Smooth muscle cell (in vitro differentiated cells): Measurements from ENCODE around the gene SATB2. TPM values are rescaled to one million over a fixed set of nuclear protein-coding genes. Genes with fewer than 3 reads are reported as not detected.
A peak's percentile ranks its signal among the peaks of the same experiment; 100 is the strongest.

Source experiments
- DNase-seq: peaks from one replicate; lab custom pipeline; 2025; ENCODE audit not compliant: unreplicated experiment; lab: John Stamatoyannopoulos, UW
- H2AFZ ChIP-seq: fragments of 200-600 bp; sonication (generic); 2 replicates; pipeline ENCODE4 v1.6.0; 2016; ENCODE audit warnings: antibody characterized with exemption, low read depth, mild to moderate bottlenecking
- H3F3A ChIP-seq: fragments of 200-600 bp; sonication (generic); 2 replicates; pipeline ENCODE4 v1.6.0; 2017; ENCODE audit warnings: antibody characterized with exemption, low read depth
- H3K27ac ChIP-seq: fragments of 200-600 bp; sonication (generic); 2 replicates; pipeline ENCODE4 v1.5.1; 2016; ENCODE audit warnings: low read depth, mild to moderate bottlenecking
- H3K27me3 ChIP-seq: fragments of 200-600 bp; sonication (generic); 2 replicates; pipeline ENCODE4 v1.6.1; 2016; ENCODE audit warnings: low read depth, mild to moderate bottlenecking
- H3K36me3 ChIP-seq: fragments of 200-600 bp; sonication (generic); 2 replicates; pipeline ENCODE4 v1.5.1; 2016; ENCODE audit warnings: low read depth
- H3K4me1 ChIP-seq: fragments of 200-600 bp; sonication (generic); 2 replicates; pipeline ENCODE4 v1.5.1; 2016; ENCODE audit warnings: low read depth
- H3K4me2 ChIP-seq: fragments of 200-600 bp; sonication (generic); 2 replicates; pipeline ENCODE4 v1.6.0; 2016; ENCODE audit warnings: mild to moderate bottlenecking
- H3K4me3 ChIP-seq: fragments of 200-600 bp; sonication (generic); 2 replicates; pipeline ENCODE4 v1.5.1; 2016; ENCODE audit warnings: mild to moderate bottlenecking
- H3K79me2 ChIP-seq: fragments of 200-600 bp; sonication (generic); 2 replicates; pipeline ENCODE4 v1.6.0; 2016; ENCODE audit warnings: low read depth, mild to moderate bottlenecking
- H3K9ac ChIP-seq: fragments of 200-600 bp; sonication (generic); 2 replicates; pipeline ENCODE4 v1.6.0; 2016; ENCODE audit warnings: low read depth
- H3K9me3 ChIP-seq: fragments of 200-600 bp; sonication (generic); replicated peaks from 2 replicates; pipeline ENCODE4 v1.5.1; 2016; ENCODE audit warnings: low read depth
- H4K20me1 ChIP-seq: fragments of 200-600 bp; sonication (generic); 2 replicates; pipeline ENCODE4 v1.6.0; 2016; ENCODE audit warnings: low read depth
- WGBS: methylation state at CpG from one replicate; pipeline ENCODE4 v1.1.7; 2016; ENCODE audit warnings: low lambda C conversion rate; 5-methylcytosine and 5-hydroxymethylcytosine counted together
- polyA plus RNA-seq: library from polyadenylated mRNA; unstranded; fragments of >200 nt; fragmentation: Nextera tagmentation; extraction: Ambion mirVana; gene quantifications from 2 replicates; pipeline ENCODE4 v1.2.1, GENCODE V29; 2016
- total RNA-seq: library from RNA; depleted of rRNA; stranded (reverse); fragments of >200 nt; gene quantifications from 2 replicates; pipeline ENCODE4 v1.2.3, GENCODE V29; 2014
- TF ChIP-seq, protein P1 (sequence below): fragments of 200-600 bp; sonication (generic); IDR thresholded peaks from 2 replicates; pipeline ENCODE4 v1.5.1; 2017; ENCODE audit warnings: borderline replicate concordance, mild to moderate bottlenecking, antibody characterized with exemption; ENCODE audit not compliant: insufficient read depth, poor library complexity, severe bottlenecking

Gene SATB2
- total and polyA plus RNA-seq, 2 experiments from 2014 or later = 0.73 to 12.5 TPM

DNA sequence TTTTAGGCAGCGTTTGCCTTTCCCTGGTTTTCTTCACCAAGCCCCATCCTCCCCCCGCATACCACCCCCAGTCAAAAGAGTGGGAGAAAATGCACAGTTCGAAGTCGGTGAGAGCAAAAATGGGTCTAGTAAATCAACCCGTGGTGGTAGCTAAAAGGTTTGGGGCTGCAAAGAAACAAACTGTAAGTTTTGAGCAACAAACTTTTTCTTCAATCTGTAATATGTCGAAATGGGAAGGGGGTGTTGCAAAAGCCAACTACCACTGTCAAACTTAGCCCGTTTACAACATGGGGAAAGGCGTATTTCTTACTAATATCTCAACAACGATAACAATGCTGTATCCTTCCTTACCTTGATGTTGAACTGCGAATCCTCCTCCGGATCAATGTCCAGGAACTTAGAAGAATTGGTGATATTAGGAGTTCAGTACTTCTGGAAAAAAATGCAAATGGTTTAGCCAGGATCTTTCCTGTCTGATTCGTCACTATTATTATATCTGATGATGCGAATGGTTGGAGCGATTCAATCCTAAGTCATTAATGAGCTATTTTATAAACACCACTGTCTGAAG, 2.4 kb upstream of the SATB2 start:
- peak overlapping the region; percentile 87 for H2AFZ ChIP-seq
- H3K9ac ChIP-seq = no peak overlapping the region
- H3K4me1 ChIP-seq = peaks cover 30% of the 10 kb centered on the region
- DNase-seq = no peak
- no peaks in the 10 kb centered on the region for H3K79me2 ChIP-seq
- H3K4me3 ChIP-seq = peak overlapping the region; percentile 71
- no peaks in the 10 kb centered on the region for H3K36me3 ChIP-seq
- no peaks in the 10 kb centered on the region for H3K9me3 ChIP-seq
- H3K27ac ChIP-seq = no peak overlapping the region
- peaks cover 12% of the 10 kb centered on the region for H4K20me1 ChIP-seq
- H3K4me2 ChIP-seq = peak overlapping the region; percentile 91
- 3% methylated on average over 14 of the region's 14 CpGs for WGBS
- peaks cover 78% of the 10 kb centered on the region for H3K27me3 ChIP-seq
- TF ChIP-seq, protein P1, sequence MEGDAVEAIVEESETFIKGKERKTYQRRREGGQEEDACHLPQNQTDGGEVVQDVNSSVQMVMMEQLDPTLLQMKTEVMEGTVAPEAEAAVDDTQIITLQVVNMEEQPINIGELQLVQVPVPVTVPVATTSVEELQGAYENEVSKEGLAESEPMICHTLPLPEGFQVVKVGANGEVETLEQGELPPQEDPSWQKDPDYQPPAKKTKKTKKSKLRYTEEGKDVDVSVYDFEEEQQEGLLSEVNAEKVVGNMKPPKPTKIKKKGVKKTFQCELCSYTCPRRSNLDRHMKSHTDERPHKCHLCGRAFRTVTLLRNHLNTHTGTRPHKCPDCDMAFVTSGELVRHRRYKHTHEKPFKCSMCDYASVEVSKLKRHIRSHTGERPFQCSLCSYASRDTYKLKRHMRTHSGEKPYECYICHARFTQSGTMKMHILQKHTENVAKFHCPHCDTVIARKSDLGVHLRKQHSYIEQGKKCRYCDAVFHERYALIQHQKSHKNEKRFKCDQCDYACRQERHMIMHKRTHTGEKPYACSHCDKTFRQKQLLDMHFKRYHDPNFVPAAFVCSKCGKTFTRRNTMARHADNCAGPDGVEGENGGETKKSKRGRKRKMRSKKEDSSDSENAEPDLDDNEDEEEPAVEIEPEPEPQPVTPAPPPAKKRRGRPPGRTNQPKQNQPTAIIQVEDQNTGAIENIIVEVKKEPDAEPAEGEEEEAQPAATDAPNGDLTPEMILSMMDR = no peak
- no peaks in the 10 kb centered on the region for H3F3A ChIP-seq

DNA sequence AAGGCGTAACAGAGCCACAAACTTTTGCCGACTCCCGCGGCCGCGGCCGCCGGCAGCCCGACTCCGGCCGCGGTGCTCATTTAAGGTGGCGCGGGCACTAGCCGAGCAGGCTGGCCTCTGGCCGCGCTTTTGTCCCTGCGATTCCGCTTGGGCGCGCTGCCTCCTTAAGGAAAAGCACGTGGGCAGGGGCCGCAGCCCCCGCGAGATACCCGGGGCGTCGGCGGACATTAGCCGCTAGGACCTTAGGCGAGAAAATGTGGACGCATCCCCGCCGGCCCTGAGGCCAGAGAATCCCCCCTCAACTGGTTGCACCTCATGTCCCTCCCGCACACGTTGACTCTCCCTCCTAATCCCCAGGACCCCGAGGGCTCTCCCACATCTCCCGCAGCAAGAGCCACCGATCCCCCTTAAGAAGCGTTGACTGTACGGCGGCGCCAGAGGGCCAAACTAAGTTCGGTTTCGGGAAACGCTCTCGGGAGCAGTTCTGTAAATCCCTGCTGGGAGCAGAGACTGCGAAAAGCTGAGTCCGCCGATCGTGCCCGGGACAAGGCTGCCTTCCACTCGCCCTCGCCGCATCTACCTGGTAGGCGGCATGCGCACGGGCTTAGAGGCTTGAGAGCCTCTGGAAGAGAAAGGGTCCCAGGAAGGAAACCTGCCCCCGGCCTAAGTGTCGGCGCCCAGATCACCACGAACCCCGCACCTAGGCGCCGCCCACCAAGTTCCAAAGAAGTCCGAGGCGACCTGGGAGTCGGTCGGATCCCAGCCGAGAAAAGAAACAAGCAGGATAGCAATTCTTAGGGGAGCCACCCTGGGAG, 1.8 kb upstream of the SATB2 start:
- Histone ChIP-seq H3F3A (no peaks in the 10 kb centered on the region), H3K27me3 (peaks cover 78% of the 10 kb centered on the region), H4K20me1 (peaks cover 14% of the 10 kb centered on the region), H3K36me3 (no peaks in the 10 kb centered on the region), H3K9ac (peak overlapping the region; percentile 38), H3K4me3 (peak overlapping the region; percentile 71), H3K4me2 (peak overlapping the region; percentile 91), H3K4me1 (peaks cover 30% of the 10 kb centered on the region), H3K79me2 (no peaks in the 10 kb centered on the region), H2AFZ (peak overlapping the region; percentile 87), H3K27ac (peak overlapping the region; percentile 16), H3K9me3 (no peaks in the 10 kb centered on the region)
- TF ChIP-seq, protein P1 = no peak
- DNase-seq = peak; percentile 66
- under 1% methylated on average over 56 of the region's 70 CpGs for WGBS

DNA sequence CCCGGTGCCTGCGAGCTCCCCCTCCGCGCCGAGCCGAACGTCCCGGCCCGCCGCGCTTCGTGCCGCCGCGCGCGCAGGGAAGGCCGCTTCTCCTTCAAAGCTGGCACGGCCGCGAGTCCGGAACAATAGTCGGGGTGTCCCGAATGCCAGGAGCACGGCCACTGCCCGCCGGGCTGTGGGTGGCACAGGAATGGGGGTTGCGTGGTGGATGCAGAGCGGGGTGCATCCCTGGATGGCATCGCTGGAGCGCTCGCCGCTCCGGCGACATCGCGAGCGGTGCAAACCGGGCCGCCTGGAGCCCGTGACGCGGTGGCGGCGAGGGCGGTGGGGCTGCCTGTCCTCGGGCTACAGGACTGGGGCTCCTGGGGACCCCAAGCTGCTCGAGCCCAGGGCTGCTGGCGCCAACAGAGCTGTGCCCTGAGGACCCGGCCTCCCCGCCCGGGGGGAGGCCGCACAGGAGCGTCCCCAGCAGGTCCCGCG, 1.1 kb upstream of the SATB2 start:
- Histone ChIP-seq H4K20me1 (peaks cover 14% of the 10 kb centered on the region), H3K9ac (peak overlapping the region; percentile 38), H3K27ac (peak overlapping the region; percentile 16), H3K4me2 (peak overlapping the region; percentile 91), H3K27me3 (peaks cover 78% of the 10 kb centered on the region), H3K9me3 (no peaks in the 10 kb centered on the region), H3K4me3 (peak overlapping the region; percentile 71), H2AFZ (peak overlapping the region; percentile 87), H3K4me1 (peaks cover 28% of the 10 kb centered on the region), H3K36me3 (no peaks in the 10 kb centered on the region), H3K79me2 (no peaks in the 10 kb centered on the region), H3F3A (no peaks in the 10 kb centered on the region)
- WGBS = under 1% methylated on average over 56 of the region's 56 CpGs
- DNase-seq = no peak
- TF ChIP-seq, protein P1 = no peak
